HTR-8/SVneo (cell line): Measurements from ENCODE around the gene ITGA2.

Experiments
- DNase-seq: peaks from one replicate; pipeline ENCODE4 v3.0.0; 2011; ENCODE audit warnings: low spot score, mixed read lengths; ENCODE audit not compliant: insufficient read length
- FAIRE-seq: peaks from 2 replicates; lab custom pipeline; 2011; peaks lifted over from hg19 to GRCh38; lab: Jason Lieb, UNC

ITGA2 gene

GRCh38 chr5:52987711-52988331, 1.3 kb upstream of the ITGA2 start:
- no peak for DNase-seq

DNA sequence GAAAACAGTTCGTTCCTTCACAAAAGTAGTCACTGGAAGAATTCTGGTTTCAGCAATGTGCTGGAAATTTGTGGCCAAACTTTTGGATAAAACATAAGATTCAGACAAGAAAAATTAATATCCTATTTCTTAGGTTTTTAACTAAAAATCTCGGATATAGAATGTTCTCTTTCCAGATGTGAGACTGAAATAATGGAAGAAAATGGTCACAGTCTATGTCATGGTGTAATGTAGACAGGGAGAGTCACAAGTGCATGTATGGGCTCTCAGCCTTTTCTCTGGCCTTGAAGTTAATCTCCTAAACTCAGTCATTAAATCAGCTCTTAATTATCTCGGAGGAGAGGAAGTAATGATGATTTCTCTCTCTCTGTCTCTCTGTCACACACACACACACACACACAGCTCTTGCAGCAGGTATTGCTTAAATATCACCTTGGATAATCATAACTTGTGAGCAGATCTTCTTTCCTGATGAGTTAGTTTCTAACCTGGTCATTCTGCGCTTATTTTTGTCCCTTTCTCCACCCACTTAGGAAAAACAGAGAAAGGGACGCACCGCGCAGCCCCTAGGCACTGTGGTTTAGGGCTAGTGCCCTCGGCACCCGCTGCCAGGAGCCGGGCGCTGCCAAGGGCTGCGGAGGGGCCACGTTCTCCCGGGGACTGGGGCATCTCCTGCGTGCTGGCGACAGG, 672 bp upstream of the ITGA2 start:
- peak; percentile 26 for FAIRE-seq
- no peak for DNase-seq

More at GRCh38 chr5:52987711-52988331, 1.3 kb upstream of the ITGA2 start:
- no peak for FAIRE-seq

GRCh38 chr5:52989781-52990527, 802 bp downstream of the ITGA2 start:
- FAIRE-seq = peak; percentile 23
- no peak for DNase-seq

DNA sequence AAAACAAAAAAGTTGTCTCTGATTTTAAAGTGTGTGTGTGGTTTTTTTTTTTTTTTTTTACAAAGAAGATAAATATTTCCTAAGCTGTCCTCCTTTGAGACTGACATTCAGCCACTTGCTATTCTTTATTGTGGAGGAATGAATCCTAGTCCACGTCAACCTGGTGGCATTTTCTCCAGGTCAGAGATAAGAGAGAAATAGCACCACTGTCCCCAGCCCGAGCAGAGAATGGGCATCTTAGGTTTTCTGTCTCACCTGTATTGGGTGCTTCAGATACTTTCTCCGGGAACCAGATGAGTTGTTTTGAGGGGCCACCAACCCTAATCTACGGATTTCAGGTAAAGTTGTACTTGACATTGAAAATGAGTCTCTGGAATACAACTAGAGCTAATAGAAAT, 1.4 kb downstream of the ITGA2 start:
- no peak for DNase-seq
- FAIRE-seq = no peak

DNA sequence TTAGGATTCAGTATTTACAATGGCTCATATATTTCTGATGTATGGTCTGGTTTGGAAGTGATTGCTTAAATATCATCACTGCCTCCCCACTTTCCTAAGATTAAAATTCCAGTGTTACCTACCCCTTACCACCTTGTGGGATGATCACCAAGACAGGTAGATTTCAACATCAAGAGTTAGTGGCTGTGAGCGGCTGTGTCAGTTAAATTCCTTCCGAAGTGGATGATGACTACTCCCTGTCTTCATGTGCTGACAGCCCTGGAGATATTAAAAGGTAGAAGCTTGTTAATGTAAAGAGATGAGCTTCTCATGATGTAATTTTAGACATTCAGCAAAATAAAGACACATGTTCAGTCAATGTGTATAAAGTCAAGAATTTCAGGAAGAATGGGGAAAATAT, 4.2 kb downstream of the ITGA2 start:
- FAIRE-seq (no peak), DNase-seq (no peak)

DNA sequence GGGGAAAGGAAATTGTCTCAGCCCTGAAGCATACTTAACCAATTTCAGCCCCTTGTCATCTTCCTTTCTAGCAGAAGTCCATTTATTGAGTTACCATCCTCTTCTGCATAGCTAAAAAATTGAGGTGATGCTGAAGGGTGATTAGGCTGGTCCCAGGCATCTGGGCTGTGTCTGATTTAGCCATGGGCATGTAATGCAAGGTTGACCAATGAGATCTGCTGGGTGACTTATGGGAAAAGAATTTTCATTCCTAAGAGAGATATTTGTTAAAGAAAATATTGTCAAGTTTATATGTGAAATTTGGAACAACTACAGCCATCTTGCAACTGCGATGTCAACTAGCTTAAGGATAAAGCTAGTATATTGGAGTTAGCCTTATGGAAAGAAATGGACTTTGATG, 5.1 kb downstream of the ITGA2 start:
- DNase-seq (no peak), FAIRE-seq (no peak)

- DNase-seq (no peak), FAIRE-seq (no peak)
These were observed 5.9 kb downstream of the ITGA2 start for GRCh38 chr5:52995095-52995494.

GRCh38 chr5:52995914-52996313, 6.8 kb downstream of the ITGA2 start:
- DNase-seq (no peak), FAIRE-seq (no peak)

DNA sequence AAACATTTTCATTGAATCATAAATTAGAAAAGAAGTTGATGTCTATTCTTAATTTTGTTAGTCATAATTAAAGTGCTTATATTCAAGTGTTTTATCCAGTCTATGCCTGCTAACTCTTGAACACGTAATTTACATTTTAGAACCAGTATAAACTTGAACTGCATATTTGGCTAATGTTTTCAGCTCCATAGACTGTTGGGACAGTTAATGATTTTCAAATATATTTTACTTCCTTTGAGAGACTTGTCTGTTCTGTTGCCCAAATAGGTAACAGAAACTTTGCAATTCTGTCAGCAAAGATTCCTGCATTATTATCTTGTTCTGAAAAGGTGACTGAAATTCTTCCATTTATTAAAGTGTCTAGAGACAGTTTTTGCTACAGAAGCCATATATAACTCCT, 7.8 kb downstream of the ITGA2 start:
- no peak for DNase-seq
- no peak for FAIRE-seq

DNA sequence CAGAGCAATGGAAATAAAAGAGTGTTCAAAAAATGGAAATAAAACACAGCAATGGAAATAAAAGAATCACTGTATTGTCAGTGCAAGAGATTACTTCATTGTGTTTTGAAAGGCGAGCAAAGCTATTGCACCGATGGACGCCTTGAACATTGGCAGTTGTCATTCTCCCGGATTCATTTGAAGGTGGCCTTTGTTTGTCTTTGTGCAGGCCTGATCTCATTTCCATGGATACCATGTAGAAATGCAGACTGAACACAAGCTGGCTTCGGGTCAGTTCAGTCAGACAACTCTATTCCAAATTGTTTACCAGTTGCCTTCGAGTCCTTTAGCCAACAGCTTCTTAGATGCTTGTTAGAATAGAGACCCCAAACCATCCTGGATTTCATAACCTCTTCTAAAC, 8.3 kb downstream of the ITGA2 start:
- DNase-seq = no peak
- no peak for FAIRE-seq

GRCh38 chr5:52998552-52999313, 9.6 kb downstream of the ITGA2 start:
- DNase-seq (no peak), FAIRE-seq (no peak)

- FAIRE-seq (no peak), DNase-seq (no peak)
These were observed 10.3 kb downstream of the ITGA2 start for GRCh38 chr5:52999344-52999949.

GRCh38 chr5:53001541-53001940, 12.4 kb downstream of the ITGA2 start:
- DNase-seq (no peak), FAIRE-seq (no peak)

GRCh38 chr5:53002491-53002890, 13.3 kb downstream of the ITGA2 start:
- DNase-seq = no peak
- no peak for FAIRE-seq

DNA sequence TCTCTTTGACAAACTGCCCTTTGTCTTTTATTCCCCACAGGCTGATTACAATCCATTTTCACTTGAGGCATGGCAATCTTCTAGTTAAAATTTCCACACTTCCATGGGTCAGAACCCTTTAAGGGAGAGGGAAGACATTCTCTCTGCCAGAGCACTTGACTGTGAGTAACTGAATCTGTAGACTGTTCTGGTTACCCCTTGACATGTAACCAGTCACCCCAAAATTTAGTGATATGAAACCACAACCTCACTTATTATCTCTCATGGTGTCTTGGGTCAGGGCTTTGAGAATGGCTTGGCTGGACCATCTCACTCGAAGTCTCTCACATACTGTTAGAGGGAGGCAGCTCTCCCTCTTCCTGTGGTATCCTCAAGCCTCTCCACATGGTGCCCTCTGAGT, 14.0 kb downstream of the ITGA2 start:
- DNase-seq = no peak
- FAIRE-seq = peak; percentile 31

GRCh38 chr5:53006911-53007890, 18.0 kb downstream of the ITGA2 start:
- DNase-seq (no peak), FAIRE-seq (no peak)

- DNase-seq (no peak), FAIRE-seq (peak; percentile 83)
These were observed 19.6 kb downstream of the ITGA2 start for GRCh38 chr5:53008751-53009150.

GRCh38 chr5:53009816-53010215, 20.7 kb downstream of the ITGA2 start:
- no peak for DNase-seq
- no peak for FAIRE-seq

DNA sequence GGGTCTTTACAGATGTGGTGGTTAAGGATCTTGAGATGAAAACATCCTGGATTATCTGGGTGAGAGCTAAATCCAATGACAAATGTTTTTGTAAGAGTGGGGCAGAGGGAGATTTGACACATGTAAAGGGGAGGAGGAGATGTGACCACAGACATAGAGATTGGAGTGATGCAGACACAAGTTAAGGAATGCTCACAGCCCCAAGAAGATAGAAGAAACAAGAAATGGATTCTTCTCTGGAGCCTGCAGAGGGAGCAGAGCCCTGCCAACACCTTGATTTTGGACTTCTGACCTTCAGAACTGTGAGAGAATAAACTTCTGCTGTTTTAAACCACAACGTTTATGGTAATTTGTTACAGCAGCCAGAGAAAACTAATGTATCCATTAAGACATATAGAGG, 21.7 kb downstream of the ITGA2 start:
- no peak for FAIRE-seq

More for the DNA sequence above, 21.7 kb downstream of the ITGA2 start:
- no peak for DNase-seq
